K562 (cell line): ENCODE results near the gene ZNF140. TPM values are rescaled to one million over a fixed set of nuclear protein-coding genes. Genes with fewer than 3 reads are reported as not detected.

Source experiments
- BRF2 ChIP-seq: IDR thresholded peaks from 3 replicates; pipeline ENCODE4 v1.6.1; 2011; ENCODE audit warnings: borderline replicate concordance, mild to moderate bottlenecking; ENCODE audit not compliant: insufficient read length, insufficient read depth
- CHCHD3 ChIP-seq: fragments of 250-450 bp; sonication (Bioruptor Pico); IDR thresholded peaks from 2 replicates; pipeline ENCODE4 v2.1.2; 2022; ENCODE audit warnings: mild to moderate bottlenecking
- CLOCK ChIP-seq: fragments of 250-450 bp; sonication (Bioruptor Pico); IDR thresholded peaks from 2 replicates; pipeline ENCODE4 v1.4.0; 2020; ENCODE audit warnings: mild to moderate bottlenecking, moderate library complexity, borderline replicate concordance
- CREB5 ChIP-seq: fragments of 250-450 bp; sonication (Bioruptor Pico); IDR thresholded peaks from 2 replicates; pipeline ENCODE4 v1.5.0; 2020; ENCODE audit warnings: mild to moderate bottlenecking
- CREM ChIP-seq: IDR thresholded peaks from 2 replicates; pipeline ENCODE4 v1.6.1; 2014; ENCODE audit warnings: antibody characterized with exemption, low read depth
- DPF2 ChIP-seq: fragments of 450-650 bp; IDR thresholded peaks from 2 replicates; pipeline ENCODE4 v1.6.1; 2016
- E2F1 ChIP-seq: sonication (generic); formaldehyde crosslinking; IDR thresholded peaks from 2 replicates; pipeline ENCODE4 v1.8.1; 2023; ENCODE audit warnings: mild to moderate bottlenecking, missing genetic modification reagents, moderate library complexity
- FOXA1 ChIP-seq: fragments of 450-650 bp; IDR thresholded peaks from 2 replicates; pipeline ENCODE4 v1.6.1; 2016; ENCODE audit warnings: mild to moderate bottlenecking, borderline replicate concordance
- JUNB ChIP-seq: fragments of 450-650 bp; formaldehyde crosslinking; conservative IDR thresholded peaks from 2 replicates; pipeline ENCODE4 v1.4.0; 2020; ENCODE audit warnings: mild to moderate bottlenecking
- KAT2B ChIP-seq: IDR thresholded peaks from one replicate; pipeline ENCODE4 v1.6.1; 2012; ENCODE audit warnings: low read depth, mild to moderate bottlenecking, control low read depth, inconsistent platforms, low read length, moderate library complexity
- MED1 ChIP-seq: sonication (generic); formaldehyde crosslinking; IDR thresholded peaks from 2 replicates; pipeline ENCODE4 v1.8.1; 2023; ENCODE audit warnings: missing genetic modification reagents, borderline replicate concordance
- MTA1 ChIP-seq: fragments of 450-650 bp; IDR thresholded peaks from 2 replicates; pipeline ENCODE4 v1.6.1; 2017; ENCODE audit warnings: borderline replicate concordance
- MTA3 ChIP-seq: fragments of 450-650 bp; formaldehyde crosslinking; IDR thresholded peaks from 2 replicates; pipeline ENCODE4 v1.6.1; 2017; ENCODE audit warnings: mild to moderate bottlenecking, borderline replicate concordance
- NFRKB ChIP-seq: fragments of 450-650 bp; IDR thresholded peaks from 2 replicates; pipeline ENCODE4 v1.6.1; 2016; ENCODE audit warnings: low read depth
- NUFIP1 ChIP-seq: fragments of 450-650 bp; IDR thresholded peaks from 2 replicates; pipeline ENCODE4 v1.6.1; 2018; ENCODE audit not compliant: partially characterized antibody
- OTX1 ChIP-seq: fragments of 450-650 bp; formaldehyde crosslinking; IDR thresholded peaks from 2 replicates; pipeline ENCODE4 v1.4.0; 2022; ENCODE audit warnings: mild to moderate bottlenecking
- POLR2AphosphoS5 ChIP-seq: IDR thresholded peaks from 2 replicates; pipeline ENCODE4 v1.6.1; 2011; ENCODE audit warnings: mild to moderate bottlenecking, low read depth, low read length, moderate library complexity; ENCODE audit not compliant: control insufficient read depth, insufficient read depth
- RB1 ChIP-seq: fragments of 450-650 bp; IDR thresholded peaks from 2 replicates; pipeline ENCODE4 v1.6.1; 2017; ENCODE audit warnings: low read depth, mild to moderate bottlenecking
- RBM34 ChIP-seq: fragments of 200-400 bp; formaldehyde crosslinking; IDR thresholded peaks from 2 replicates; pipeline ENCODE4 v1.6.1; 2018; ENCODE audit warnings: low read length, borderline replicate concordance; ENCODE audit not compliant: insufficient read depth
- ZBTB33 ChIP-seq: sonication (generic); formaldehyde crosslinking; IDR thresholded peaks from 2 replicates; pipeline ENCODE4 v1.8.1; 2023; ENCODE audit warnings: mild to moderate bottlenecking, missing genetic modification reagents
- ZKSCAN1 ChIP-seq: fragments of 150-350 bp; IDR thresholded peaks from 2 replicates; pipeline ENCODE4 v1.6.1; 2016; ENCODE audit warnings: low read depth, low read length
- ZNF583 ChIP-seq: fragments of 250-450 bp; sonication (Bioruptor Pico); IDR thresholded peaks from 2 replicates; pipeline ENCODE4 v1.4.0; 2020
- ZSCAN29 ChIP-seq: fragments of 450-650 bp; IDR thresholded peaks from 2 replicates; pipeline ENCODE4 v1.6.1; 2017
- polyA plus RNA-seq, 8 experiments: library from polyadenylated mRNA; depleted of rRNA in 4 of 8; stranded (reverse) in 5 of 8; unstranded in 3 of 8; fragments of >200 nt; fragmentation: Nextera tagmentation in 2 of 8; fragmentation: Illumina TruSeq in 1 of 8; extraction: Ambion mirVana in 2 of 8; extraction: Trizol in 1 of 8; gene quantifications; 2 replicates each; pipeline versions ENCODE4 v1.2.1 to v1.2.3, GENCODE V29; 2011 to 2014; ENCODE audit warnings: inconsistent platforms in 1 of 8, missing spikeins in 1 of 8
- total RNA-seq, 7 experiments: library from RNA; depleted of rRNA in 6 of 7; stranded (reverse); fragments of >200 nt in 6 of 7; fragmentation: Illumina TruSeq in 2 of 7; extraction: Trizol in 2 of 7; gene quantifications; 2 replicates each; pipeline versions ENCODE4 v1.2.1 to v1.2.3, GENCODE V29; 2011 to 2021; ENCODE audit warnings: low replicate concordance in 1 of 7

Gene ZNF140
- total and polyA plus RNA-seq, 9 of the 15 experiments (the other 6 are each of a cell fraction or from before 2014, with no cell fraction given) = 1.6 to 10.9 (median 5.3) TPM

GRCh38 chr12:133135747-133136146 is 55.0 kb downstream of the ZNF140 start (continued):
- TF ChIP-seq ZBTB33 (CRISPR knock-in tag) = no peak
- no peak for TF ChIP-seq RBM34
- no peak for TF ChIP-seq ZKSCAN1
- no peak for TF ChIP-seq CLOCK (CRISPR knock-in tag)
- TF ChIP-seq BRF2 = no peak
- no peak for TF ChIP-seq ZNF583 (CRISPR knock-in tag)
- no peak for TF ChIP-seq NUFIP1
- TF ChIP-seq E2F1 (CRISPR knock-in tag) = no peak
- TF ChIP-seq JUNB (CRISPR knock-in tag) = no peak
- no peak for TF ChIP-seq ZSCAN29
- no peak for TF ChIP-seq RB1
- no peak for TF ChIP-seq NFRKB
- no peak for TF ChIP-seq OTX1 (CRISPR knock-in tag)
- TF ChIP-seq MED1 (CRISPR knock-in tag) = no peak
- TF ChIP-seq FOXA1 = no peak
- TF ChIP-seq POLR2AphosphoS5 = peak; percentile 35; the same call in 1 of the 2 replicates
- no peak for TF ChIP-seq CHCHD3 (CRISPR knock-in tag)
- TF ChIP-seq CREM = peak; percentile 30; the same call in 1 of the 2 replicates
- no peak for TF ChIP-seq KAT2B
- TF ChIP-seq DPF2 = peak; percentile 50; the same call in 1 of the 2 replicates
- TF ChIP-seq CREB5 = no peak
- TF ChIP-seq MTA1 = no peak
- TF ChIP-seq MTA3 = no peak
